ENCODE results near the gene CNGA1.

- TF ChIP-seq CTCF (IDR thresholded peaks at IDR 0.05) (no peak), POLR2AphosphoS5 (IDR thresholded peaks at IDR 0.05) (no peak), EP300 (IDR thresholded peaks at IDR 0.05) (no peak), POLR2A (IDR thresholded peaks at IDR 0.05) (no peak)
Observed at GRCh38 chr4:48051078-48051477, 34.6 kb upstream of the CNGA1 start.

Measured in gastroesophageal sphincter (tissue), 3 donors.